ENCODE measurements around the gene GALP. TPM values are rescaled to one million over a fixed set of nuclear protein-coding genes. Genes with fewer than 3 reads are reported as not detected.

GALP gene
- total RNA-seq, 2 donors from 2014 or later, result not detected

DNA sequence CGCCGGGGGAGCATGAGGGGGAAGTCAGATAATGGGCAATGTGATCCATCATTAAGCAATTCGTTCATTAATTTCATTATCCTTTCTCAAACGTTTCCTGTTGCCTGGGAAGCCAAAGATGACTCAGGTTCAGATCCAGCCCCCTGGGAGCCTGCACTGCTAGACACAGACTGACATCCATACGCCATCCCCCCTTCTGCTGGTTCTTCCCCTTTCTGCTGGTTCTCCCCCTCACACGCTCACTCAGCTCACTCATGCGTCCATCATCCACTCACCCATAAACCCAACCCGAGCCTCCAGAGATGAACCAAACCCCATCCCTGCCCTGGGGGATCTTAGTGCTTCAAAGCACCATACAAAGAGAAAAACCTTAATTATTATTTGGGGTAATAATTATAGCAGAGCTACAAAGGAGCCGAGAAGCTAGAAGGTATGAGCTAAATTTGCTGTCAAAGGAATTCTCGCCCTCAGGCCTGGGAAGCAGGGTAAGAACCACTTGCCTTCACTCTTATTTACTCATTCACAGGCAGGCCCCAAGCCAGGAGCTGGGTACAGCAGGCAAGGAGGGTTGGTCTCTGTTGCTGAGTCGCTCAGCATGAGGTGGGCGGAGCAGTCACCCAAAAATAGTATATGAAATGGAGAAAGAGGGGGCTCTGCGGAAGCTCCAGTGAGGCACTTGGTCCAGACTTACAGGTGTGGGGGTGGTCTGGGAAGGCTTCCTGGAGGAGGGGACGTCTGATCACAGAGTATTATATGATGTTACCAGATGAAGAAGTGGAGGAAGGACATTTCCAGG, 41.8 kb upstream of the GALP start:
- TF ChIP-seq, protein P1, sequence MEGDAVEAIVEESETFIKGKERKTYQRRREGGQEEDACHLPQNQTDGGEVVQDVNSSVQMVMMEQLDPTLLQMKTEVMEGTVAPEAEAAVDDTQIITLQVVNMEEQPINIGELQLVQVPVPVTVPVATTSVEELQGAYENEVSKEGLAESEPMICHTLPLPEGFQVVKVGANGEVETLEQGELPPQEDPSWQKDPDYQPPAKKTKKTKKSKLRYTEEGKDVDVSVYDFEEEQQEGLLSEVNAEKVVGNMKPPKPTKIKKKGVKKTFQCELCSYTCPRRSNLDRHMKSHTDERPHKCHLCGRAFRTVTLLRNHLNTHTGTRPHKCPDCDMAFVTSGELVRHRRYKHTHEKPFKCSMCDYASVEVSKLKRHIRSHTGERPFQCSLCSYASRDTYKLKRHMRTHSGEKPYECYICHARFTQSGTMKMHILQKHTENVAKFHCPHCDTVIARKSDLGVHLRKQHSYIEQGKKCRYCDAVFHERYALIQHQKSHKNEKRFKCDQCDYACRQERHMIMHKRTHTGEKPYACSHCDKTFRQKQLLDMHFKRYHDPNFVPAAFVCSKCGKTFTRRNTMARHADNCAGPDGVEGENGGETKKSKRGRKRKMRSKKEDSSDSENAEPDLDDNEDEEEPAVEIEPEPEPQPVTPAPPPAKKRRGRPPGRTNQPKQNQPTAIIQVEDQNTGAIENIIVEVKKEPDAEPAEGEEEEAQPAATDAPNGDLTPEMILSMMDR (IDR thresholded peaks at IDR 0.05), result no peak
- no peaks in the 10 kb centered on the region for H3K27me3 ChIP-seq
- peak overlapping the region; percentile 27 for H3K27ac ChIP-seq
- H3K9ac ChIP-seq (ENCODE audit: low read depth in 2 of 2, low read length in 2 of 2), result no peak overlapping the region
- intact Hi-C loops (cut with DNase I), result no loop called here
- H3K36me3 ChIP-seq, result no peaks in the 10 kb centered on the region
- no peaks in the 10 kb centered on the region for H3K4me1 ChIP-seq
- DNase-seq, result peak; percentile 46
- H3K4me3 ChIP-seq, result no peak overlapping the region
- no peaks in the 10 kb centered on the region for H3K9me3 ChIP-seq

DNA sequence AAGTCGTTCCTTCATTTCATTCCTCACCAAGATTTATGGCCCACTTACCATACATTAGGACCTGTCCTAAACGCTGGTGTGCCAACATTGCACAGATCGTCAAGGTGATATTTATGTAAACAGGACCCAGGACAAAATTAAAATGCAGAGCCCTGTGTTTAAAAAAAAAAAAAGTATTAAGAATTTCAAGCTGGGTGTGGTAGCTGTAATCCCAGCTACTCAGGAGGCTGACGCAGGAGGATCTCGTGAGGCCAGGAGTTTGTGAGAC, 41.2 kb upstream of the GALP start:
- H3K9ac ChIP-seq (ENCODE audit: low read depth in 2 of 2, low read length in 2 of 2), result no peak overlapping the region
- no peak overlapping the region for H3K4me3 ChIP-seq
- no peaks in the 10 kb centered on the region for H3K4me1 ChIP-seq
- no peaks in the 10 kb centered on the region for H3K9me3 ChIP-seq
- no peak overlapping the region for H3K27ac ChIP-seq
- TF ChIP-seq, protein P1 (IDR thresholded peaks at IDR 0.05), result no peak
- no peak for DNase-seq
- no peaks in the 10 kb centered on the region for H3K36me3 ChIP-seq
- intact Hi-C loops (cut with DNase I), result no loop called here
- no peaks in the 10 kb centered on the region for H3K27me3 ChIP-seq

DNA sequence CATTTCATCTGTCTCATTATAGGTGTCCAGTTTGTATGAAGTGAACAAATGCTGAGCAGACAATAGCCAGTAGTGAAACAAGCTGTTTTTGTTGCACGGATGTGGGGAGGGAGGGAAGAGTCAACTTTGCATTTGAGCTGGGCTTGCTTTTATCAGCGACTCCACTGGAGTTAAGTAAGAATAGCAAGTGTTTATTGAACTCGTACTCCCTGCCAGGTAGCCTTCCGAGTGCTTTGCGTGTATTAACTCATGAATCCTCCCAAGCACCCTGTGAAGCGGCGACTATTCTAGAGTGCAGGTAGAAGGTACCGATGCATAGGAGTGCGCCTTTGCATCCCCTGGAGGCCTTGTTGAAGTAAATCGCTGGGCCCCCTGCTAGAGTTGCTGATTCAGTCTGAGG, 39.4 kb upstream of the GALP start:
- Histone ChIP-seq H3K36me3 (no peaks in the 10 kb centered on the region), H3K9me3 (no peaks in the 10 kb centered on the region), H3K4me3 (no peak overlapping the region), H3K27ac (no peak overlapping the region), H3K27me3 (no peaks in the 10 kb centered on the region), H3K4me1 (no peaks in the 10 kb centered on the region), H3K9ac (ENCODE audit: low read depth in 2 of 2, low read length in 2 of 2) (no peak overlapping the region)
- TF ChIP-seq, protein P1 (IDR thresholded peaks at IDR 0.05), result no peak
- no peak for DNase-seq
- intact Hi-C loops (cut with DNase I), result no loop called here

DNA sequence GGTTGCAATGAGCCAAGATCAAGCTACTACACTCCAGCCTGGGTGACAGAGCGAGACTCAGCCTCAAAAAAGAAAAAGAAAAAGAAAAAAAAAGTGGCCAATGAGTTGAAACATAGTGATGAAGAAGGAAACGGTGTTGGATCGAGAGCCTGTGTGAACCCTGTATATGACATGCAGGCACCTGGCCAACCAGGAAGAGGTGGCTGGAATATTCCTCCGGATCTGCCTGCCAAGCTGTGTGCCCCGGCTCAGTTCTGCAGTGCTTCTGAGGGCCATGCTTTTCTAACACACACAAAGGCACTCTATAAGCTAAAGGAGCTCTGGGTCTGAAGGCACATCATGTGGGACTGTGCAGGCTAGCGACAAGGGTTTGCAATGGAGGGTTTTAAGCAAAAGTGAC, 38.4 kb upstream of the GALP start:
- TF ChIP-seq, protein P1 (IDR thresholded peaks at IDR 0.05), result no peak
- H3K4me1 ChIP-seq, result peaks cover under 1% of the 10 kb centered on the region
- peak overlapping the region; percentile 71 for H3K27ac ChIP-seq
- no peaks in the 10 kb centered on the region for H3K9me3 ChIP-seq
- peak; percentile 89 for DNase-seq
- peak overlapping the region in 1 of 2 donors; percentile 8 for H3K9ac ChIP-seq (ENCODE audit: low read depth in 2 of 2, low read length in 2 of 2)
- H3K27me3 ChIP-seq, result no peaks in the 10 kb centered on the region
- H3K4me3 ChIP-seq, result no peak overlapping the region
- no peaks in the 10 kb centered on the region for H3K36me3 ChIP-seq
- intact Hi-C loops (cut with DNase I), result no loop called here

DNA sequence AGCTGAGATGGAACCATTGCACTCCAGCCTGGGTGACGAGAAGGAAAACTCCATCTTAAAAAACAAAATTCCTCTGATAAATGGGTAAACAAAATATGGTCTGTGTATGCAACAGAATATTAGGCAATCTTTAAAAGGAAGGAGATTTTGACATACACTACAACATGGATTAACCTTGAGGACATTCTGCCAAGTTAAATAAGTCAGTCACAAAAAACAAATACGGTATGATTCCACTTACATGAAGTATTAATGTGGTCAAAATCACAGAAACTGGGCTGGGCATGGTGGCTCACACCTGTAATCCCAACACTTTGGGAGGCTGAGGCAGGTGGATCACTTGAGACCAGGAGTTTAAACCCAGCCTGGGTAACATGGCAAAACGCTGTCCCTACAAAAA, 37.7 kb upstream of the GALP start:
- Histone ChIP-seq H3K27me3 (no peaks in the 10 kb centered on the region), H3K36me3 (no peaks in the 10 kb centered on the region), H3K4me1 (peaks cover 7% of the 10 kb centered on the region), H3K4me3 (no peak overlapping the region), H3K27ac (peak overlapping the region; percentile 71), H3K9ac (ENCODE audit: low read depth in 2 of 2, low read length in 2 of 2) (no peak overlapping the region), H3K9me3 (no peaks in the 10 kb centered on the region)
- intact Hi-C loops (cut with DNase I), result no loop called here
- TF ChIP-seq, protein P1 (IDR thresholded peaks at IDR 0.05), result no peak
- no peak for DNase-seq

Measured in colonic mucosa (tissue), 4 donors.